SH-SY5Y (cell line): ENCODE data around the gene GPD1L.
A peak's percentile ranks its signal among the peaks of the same experiment; 100 is the strongest.

Experiments
- GATA2 ChIP-seq: IDR thresholded peaks from 2 replicates; pipeline ENCODE4 v1.6.1; 2011; ENCODE audit warnings: mild to moderate bottlenecking, low read depth, low read length
- GATA3 ChIP-seq: IDR thresholded peaks from 2 replicates; pipeline ENCODE4 v1.6.1; 2011; ENCODE audit warnings: low read depth, mild to moderate bottlenecking, low read length, moderate library complexity

The GPD1L gene

DNA sequence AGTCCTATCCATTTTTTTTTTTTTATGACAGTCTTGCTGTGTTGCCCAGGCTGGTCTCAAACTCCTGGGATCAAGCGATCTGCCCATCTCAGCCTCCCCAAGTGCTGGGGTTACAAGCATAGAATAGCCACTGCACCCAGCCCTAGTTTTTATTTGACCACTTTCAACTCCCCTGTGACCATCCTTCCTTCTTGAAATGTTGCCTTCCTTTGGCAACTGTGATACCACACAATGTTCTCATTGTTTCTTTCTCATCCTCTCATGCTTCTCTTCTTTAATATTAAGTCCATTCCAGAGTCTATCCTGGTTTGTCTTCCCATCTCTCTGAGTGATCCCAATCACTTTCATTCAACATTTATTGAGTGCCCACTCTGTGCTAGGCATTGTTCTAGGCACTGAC is 7.9 kb upstream of the GPD1L start:
- TF ChIP-seq GATA3 (no peak), GATA2 (no peak)

DNA sequence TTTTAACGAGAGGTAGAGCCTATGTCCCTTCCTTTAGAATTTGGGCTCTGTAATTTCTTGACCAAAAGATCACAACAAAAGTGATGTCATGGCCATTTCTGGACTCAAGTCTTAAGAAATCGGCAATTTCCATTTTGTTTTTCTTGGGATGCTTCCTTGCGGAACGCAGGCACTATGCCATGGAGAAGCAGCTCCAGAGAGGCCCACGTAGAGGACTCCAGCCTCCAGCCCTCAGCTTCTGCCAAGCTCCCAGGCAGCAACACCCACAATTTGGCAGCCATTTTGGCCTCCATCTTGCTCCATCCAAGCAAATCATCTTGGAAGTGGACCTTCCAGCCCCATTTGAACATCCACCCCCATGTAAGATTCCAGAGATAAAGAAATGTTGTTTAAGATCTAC is 6.0 kb upstream of the GPD1L start:
- TF ChIP-seq GATA2: no peak
- TF ChIP-seq GATA3: no peak

DNA sequence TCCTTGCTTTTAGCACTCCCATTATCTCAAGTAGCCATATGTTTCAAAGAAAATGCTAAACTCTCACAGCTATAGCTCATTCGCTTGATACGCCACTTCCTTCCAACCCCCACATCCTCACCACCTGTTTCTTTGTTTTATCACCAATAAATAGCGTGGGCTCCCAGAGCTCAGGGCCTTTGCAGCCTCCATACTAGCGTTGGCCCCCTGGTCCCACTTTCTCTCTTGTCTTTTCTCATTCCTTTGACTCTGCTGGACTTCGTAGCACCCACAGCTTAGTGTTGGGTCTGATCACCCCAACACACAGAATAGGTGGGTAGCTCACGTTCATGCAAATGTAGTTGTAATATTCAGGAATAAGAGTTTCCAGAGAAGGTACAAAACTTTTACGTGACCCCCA is 4.1 kb upstream of the GPD1L start:
- TF ChIP-seq GATA2: no peak
- no peak for TF ChIP-seq GATA3

DNA sequence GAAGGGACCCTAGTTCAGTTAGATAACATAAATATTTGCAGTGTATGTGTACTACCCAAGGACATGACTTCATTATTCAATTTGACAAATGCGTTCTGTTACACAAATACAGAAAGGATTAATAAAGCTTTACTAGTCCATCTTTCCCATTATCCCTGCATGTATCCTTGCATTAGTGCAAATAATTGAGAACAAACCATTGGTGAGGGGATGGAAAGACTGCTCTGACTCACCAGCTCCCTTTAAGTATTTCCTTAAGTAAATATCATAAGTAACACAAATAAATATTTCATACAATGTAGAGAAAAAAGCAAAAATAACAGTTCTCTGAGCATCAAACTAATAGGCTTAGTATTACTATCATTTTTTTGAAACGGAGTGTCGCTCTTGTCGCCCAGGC is 1.9 kb upstream of the GPD1L start:
- TF ChIP-seq GATA3 (no peak), GATA2 (no peak)

DNA sequence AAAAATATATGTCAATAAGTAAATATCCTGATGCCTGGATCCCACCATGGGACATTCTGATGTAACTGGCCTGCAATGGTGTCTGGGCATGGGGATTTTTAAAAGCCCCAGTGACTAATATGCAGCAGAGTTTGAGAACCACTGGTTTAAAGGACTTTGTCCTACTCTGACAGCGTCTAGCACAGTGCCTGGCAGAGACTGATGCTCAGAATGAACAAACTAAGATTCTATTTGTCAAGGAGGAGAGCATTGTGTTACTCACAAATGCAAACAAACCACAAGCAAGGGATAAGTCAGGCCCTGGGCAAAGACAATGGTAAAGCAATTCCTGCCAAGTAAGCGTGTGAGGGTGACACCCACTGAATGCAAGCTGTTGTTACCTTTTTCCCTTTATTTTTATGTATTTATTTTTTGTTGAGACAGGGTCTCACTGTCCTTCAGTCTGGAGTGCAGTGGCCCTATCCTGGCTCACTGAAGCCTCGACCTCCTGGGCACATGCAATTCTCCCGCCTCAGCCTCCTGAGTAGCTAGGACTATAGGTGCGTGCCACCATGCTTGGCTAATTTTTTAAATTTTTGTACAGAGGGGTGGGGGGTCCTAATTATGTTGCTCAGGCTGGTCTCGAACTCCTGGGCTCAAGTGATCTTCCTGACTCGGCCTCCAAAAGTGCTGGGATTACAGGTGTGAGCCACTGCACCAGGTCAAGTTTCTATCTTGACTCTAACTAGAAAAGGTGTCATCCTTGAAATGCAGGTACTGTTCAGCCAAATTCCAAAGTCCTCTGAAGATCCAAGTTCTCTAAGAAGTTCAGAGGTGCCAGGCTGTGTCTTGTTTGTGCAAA is 909 bp upstream of the GPD1L start:
- TF ChIP-seq GATA2: no peak
- no peak for TF ChIP-seq GATA3

DNA sequence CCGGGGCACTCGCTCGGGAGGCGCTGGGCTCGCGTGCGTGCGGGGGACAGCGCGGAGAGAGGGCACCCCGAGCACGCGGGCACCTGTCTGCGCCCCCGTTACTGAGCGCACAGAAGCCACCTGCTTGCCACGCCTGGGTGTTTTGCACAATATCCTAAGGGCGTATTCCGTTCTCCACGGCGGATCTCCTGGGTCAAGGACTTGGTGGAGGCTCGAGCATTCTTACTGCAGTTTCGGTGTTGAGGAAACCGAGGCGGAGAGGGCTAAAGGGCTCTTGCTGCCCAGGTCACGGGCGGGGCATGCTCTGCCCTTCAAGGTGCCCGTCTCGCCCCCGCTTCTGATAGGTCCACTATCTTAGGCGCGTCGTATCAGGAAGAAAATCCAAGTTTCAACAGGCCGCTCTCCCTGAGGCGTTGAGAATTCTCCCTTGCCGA is 526 bp downstream of the GPD1L start:
- no peak for TF ChIP-seq GATA2
- no peak for TF ChIP-seq GATA3

DNA sequence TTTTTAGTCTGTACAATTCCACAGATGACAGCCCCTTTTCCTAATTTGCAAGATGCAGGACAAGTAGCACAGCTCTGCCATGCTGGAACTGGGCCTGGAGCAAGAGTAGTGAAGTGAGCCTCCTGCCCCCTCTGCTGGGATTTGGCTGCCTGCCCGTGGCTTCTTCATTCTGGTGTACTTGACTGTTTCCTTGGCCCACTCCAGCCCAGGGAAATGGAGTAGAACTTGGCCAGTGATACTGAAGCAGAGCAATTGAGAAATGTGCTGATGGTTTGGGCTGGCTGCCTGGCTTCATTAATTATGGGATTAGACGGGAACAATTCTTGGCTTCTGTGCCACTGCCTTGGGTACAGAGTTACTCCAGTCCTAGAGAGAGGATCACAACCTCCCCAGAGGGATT is 2.8 kb downstream of the GPD1L start:
- TF ChIP-seq GATA2 (no peak), GATA3 (no peak)

DNA sequence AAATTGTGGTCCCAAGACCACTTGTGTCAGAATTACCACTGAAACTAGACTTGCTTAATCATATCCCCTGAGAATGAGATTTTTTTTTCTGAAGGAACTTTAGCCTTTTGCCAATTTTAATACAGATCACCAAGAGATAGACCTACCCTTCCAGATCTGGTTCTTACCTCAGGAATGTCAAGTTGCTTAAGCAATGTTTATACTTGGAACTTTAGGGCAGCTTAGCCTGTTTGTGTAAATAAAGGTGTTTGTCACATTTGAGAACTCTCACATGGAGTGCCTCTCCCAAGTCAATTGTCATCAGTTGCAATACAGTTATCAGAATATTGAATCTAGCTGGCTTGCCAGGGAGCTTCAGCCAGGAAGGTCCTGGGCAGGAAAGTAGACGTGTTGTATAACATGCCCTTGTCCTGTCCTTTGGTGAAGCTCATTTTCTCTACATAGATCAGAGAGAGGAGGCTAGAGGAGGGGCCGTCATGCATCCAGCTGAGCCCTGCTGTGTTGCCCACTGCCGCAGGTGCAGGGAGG is 3.9 kb downstream of the GPD1L start:
- no peak for TF ChIP-seq GATA3
- TF ChIP-seq GATA2: peak; percentile 21; the same call in 1 of the 2 replicates

DNA sequence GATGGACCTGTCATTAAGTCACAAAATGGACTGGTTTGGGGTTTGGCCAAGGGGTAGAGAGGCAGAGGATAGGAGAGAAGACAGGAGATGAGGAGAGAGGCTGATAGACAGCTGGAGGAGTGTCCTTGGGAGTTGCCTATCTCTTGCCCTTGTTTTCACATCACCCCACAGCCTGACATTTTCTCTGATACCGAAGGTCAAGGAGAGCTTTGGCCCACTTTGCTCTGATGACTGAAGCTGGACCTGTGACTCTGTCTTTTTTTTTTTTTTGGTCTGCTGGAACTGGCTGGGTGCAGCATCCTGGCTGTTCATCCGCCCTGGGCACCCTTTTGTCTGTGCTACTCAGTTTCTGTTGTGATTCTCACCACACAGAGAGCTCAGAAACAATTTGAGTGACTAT is 5.1 kb downstream of the GPD1L start:
- TF ChIP-seq GATA3 (no peak), GATA2 (no peak)

DNA sequence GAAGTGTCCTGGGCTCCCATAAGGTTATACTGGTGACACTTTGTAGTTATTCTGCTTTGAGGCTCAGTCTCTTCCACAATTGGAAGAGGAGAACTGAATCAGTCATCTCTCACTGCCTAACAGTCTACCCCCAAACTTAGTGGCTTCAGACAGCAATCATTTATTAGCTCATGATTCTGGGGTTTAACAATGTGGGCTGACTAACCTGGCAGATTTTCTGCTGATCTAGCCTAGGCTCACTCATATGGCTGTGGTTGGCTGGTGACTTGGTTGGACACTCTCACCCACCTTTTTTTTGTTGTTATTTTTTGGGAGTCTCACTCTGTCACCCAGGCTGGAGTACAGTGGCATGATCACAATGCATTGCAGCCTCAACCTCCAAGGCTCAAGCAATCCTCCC is 7.1 kb downstream of the GPD1L start:
- TF ChIP-seq GATA3 (no peak), GATA2 (no peak)

DNA sequence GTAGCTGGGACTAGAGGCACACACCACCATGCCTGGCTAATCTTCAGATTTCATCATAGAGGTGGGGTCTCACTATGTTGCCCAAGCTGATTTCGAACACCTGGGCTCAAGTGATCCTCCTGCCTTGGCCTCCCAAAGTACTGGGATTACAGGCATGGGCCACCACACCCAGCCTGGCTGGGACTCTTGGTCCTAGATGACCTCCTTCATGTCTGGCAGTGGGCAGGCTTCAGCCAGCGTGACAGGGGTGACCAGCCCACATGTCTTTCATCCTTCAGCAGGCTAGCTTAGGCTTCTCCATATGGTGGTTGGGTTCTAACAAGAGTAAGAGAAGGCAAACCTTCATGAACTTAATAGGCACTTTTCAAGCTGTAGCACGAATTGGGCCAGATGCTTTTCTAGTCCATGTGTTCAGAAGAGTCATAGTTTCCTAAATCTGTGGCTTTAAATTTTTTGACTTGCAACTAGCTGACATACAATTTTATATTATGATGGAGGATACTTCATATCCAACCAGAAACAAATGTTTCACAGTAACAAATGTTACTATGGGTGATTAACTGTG is 7.6 kb downstream of the GPD1L start:
- TF ChIP-seq GATA2 (no peak), GATA3 (no peak)

DNA sequence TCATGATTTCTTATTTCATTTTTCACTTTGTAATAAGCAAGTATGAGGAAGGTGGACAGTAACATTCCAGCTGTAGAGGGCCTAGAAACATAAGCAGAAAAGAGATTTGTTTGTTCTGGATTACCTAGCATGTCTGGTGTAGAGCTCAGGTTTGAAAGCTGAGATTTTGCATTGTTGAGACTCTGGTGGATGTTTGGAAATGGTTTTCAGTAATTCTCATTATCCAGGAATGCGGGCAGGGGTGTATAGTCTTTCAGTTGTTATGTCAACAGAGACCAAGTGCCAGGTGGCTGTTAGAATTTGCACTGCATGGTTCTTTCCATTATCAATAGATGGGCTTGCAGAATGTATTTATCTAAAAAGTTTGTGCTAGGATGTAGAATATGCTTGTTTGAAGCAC is 10.9 kb downstream of the GPD1L start:
- TF ChIP-seq GATA3 (no peak), GATA2 (no peak)

DNA sequence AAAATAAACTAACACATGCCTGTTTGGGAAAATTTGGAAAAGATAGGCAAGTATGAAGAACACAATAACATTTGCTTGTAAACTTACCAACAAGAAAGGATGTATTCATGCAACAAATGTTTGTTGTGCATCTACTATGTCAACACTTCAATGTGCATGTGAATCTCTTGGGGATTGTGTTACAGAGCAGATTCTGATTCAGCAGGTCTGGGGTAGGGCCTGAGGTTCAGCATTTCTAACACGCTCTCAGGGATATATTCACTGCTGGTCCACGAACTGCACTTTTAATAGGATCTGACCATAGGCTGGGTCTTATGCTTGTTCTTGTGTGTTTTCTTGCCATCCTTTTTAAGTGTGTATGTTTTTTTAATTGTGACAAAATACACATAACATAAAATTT is 11.8 kb downstream of the GPD1L start:
- TF ChIP-seq GATA2: no peak
- no peak for TF ChIP-seq GATA3

DNA sequence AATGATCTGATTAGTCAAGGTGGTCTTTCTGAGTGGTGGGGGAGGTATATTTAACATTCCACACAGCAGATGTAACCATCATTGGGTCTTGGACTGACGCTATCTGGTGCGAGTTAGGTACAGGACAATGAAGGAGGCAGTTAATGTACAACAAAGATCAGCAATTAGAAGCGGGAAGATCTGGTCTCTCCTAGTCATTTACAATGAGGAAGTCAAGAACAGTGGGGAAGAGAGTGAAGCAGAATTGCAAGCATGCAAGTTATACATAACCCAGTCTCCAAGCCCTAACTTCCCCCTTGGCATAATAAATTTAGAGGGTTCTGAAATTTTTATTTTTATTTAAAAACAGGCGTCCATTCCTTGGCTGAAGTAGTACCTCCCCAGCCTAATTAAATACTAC is 14.1 kb downstream of the GPD1L start:
- TF ChIP-seq GATA2 (no peak), GATA3 (no peak)

DNA sequence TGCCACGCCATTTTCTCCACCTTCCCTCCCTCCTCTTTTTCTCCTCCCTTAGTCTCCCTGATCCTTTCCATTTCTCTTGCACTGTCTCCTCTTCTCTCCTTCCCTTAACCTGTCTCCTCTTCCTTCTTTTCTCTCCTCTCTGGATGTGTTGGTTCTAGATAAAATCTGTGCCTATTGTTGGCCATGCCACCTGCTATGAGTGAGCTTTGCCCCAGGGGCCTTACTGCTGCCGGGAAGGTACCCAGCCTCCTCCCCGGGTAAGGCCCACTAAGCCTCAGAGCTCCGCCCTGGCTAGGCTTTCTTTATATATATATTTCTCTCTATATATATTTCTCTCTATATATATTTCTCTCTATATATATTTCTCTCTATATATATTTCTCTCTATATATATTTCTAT is 14.7 kb downstream of the GPD1L start:
- no peak for TF ChIP-seq GATA3
- no peak; the same call in 1 of the 2 replicates for TF ChIP-seq GATA2

DNA sequence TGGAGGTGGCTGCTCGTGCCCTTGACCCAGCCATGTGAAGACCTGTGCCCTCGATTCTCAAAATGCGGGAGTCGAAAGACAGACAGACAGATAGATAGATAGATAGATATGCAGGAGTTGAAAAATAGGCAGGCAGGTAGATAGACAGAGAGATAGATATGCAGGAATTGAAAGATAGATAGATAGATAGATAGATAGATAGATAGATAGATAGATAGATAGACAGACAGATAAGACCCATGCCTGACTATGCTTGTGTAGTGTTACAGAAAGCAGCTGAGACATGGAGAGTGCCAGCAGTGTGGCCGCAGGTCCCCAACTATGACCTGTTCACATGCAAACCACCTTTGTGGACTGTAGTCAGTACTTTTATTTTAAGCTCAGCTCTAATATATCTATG is 17.2 kb downstream of the GPD1L start:
- TF ChIP-seq GATA2: no peak
- TF ChIP-seq GATA3: no peak
